Measurements from ENCODE around the gene BDP1. TPM values are rescaled to one million over a fixed set of nuclear protein-coding genes. Genes with fewer than 3 reads are reported as not detected.

BDP1 gene
- total RNA-seq, 1 donor from 2014 or later = 24.1 TPM

GRCh38 chr5:71582945-71583584 lies 127.6 kb downstream of the BDP1 start:
- Histone ChIP-seq H3K4me3 (ENCODE audit: low read depth, low read length) (no peak overlapping the region), H3K36me3 (ENCODE audit: control insufficient read depth, insufficient read depth, low read length) (no peaks in the 10 kb centered on the region), H3K27me3 (ENCODE audit: control insufficient read depth, insufficient read depth, low read length) (no peaks in the 10 kb centered on the region)
- no peak for DNase-seq (ENCODE audit: low read depth)
- TF ChIP-seq CTCF (IDR thresholded peaks at IDR 0.05; ENCODE audit: insufficient read depth, low read length, poor library complexity, severe bottlenecking) = no peak

GRCh38 chr5:71586052-71586940 lies 130.8 kb downstream of the BDP1 start:
- no peak for TF ChIP-seq CTCF (IDR thresholded peaks at IDR 0.05; ENCODE audit: insufficient read depth, low read length, poor library complexity, severe bottlenecking)
- Histone ChIP-seq H3K27me3 (ENCODE audit: control insufficient read depth, insufficient read depth, low read length) (no peaks in the 10 kb centered on the region), H3K4me3 (ENCODE audit: low read depth, low read length) (peak overlapping the region; percentile 71), H3K36me3 (ENCODE audit: control insufficient read depth, insufficient read depth, low read length) (no peaks in the 10 kb centered on the region)
- no peak for DNase-seq (ENCODE audit: low read depth)

- H3K4me3 ChIP-seq (ENCODE audit: low read depth, low read length) = peak within 1 kb of the TSS; percentile 71
- TF ChIP-seq CTCF (IDR thresholded peaks at IDR 0.05; ENCODE audit: insufficient read depth, low read length, poor library complexity, severe bottlenecking) = no peak
- no peaks in the 10 kb centered on the region for H3K27me3 ChIP-seq (ENCODE audit: control insufficient read depth, insufficient read depth, low read length)
- no peaks in the 10 kb centered on the region for H3K36me3 ChIP-seq (ENCODE audit: control insufficient read depth, insufficient read depth, low read length)
- DNase-seq (ENCODE audit: low read depth) = peak; percentile 89
Measured at GRCh38 chr5:71586941-71587765, 131.7 kb downstream of the BDP1 start, which contains the start of gene MCCC2. Gene MCCC2 (plus strand): TSS chr5:71587340. CDS start chr5:71587426, 86 bp downstream.

- H3K27me3 ChIP-seq (ENCODE audit: control insufficient read depth, insufficient read depth, low read length) = no peaks in the 10 kb centered on the region
- no peak for TF ChIP-seq CTCF (IDR thresholded peaks at IDR 0.05; ENCODE audit: insufficient read depth, low read length, poor library complexity, severe bottlenecking)
- no peak for DNase-seq (ENCODE audit: low read depth)
- no peaks in the 10 kb centered on the region for H3K36me3 ChIP-seq (ENCODE audit: control insufficient read depth, insufficient read depth, low read length)
- peak overlapping the region; percentile 71 for H3K4me3 ChIP-seq (ENCODE audit: low read depth, low read length)
Measured at GRCh38 chr5:71587766-71588532, 132.5 kb downstream of the BDP1 start.

GRCh38 chr5:71588533-71588885 lies 133.1 kb downstream of the BDP1 start:
- no peak for TF ChIP-seq CTCF (IDR thresholded peaks at IDR 0.05; ENCODE audit: insufficient read depth, low read length, poor library complexity, severe bottlenecking)
- H3K36me3 ChIP-seq (ENCODE audit: control insufficient read depth, insufficient read depth, low read length) = no peaks in the 10 kb centered on the region
- no peaks in the 10 kb centered on the region for H3K27me3 ChIP-seq (ENCODE audit: control insufficient read depth, insufficient read depth, low read length)
- H3K4me3 ChIP-seq (ENCODE audit: low read depth, low read length) = no peak overlapping the region
- no peak for DNase-seq (ENCODE audit: low read depth)
